Stomach (tissue), 4 donors: ENCODE measurements around the gene UBAC1.

Experiments used
- CTCF ChIP-seq, 7 experiments: fragments of 450-650 bp in 4 of 7; fragments of 200-600 bp in 3 of 7; sonication (generic) in 3 of 7; IDR thresholded peaks; one replicate each; pipeline ENCODE4 v1.5.1; 2016 to 2019; ENCODE audit warnings: antibody characterized with exemption in 7 of 7, control low read depth in 2 of 7, mild to moderate bottlenecking in 1 of 7
- EP300 ChIP-seq: sonication (generic); formaldehyde crosslinking; IDR thresholded peaks from one replicate; pipeline ENCODE4 v1.6.1; 2017; ENCODE audit warnings: antibody characterized with exemption
- POLR2A ChIP-seq, 4 donors: fragments of 450-650 bp; IDR thresholded peaks; one replicate each; pipeline ENCODE4 v1.6.1; 2016; ENCODE audit warnings: antibody characterized with exemption in 4 of 4, control low read depth in 2 of 4, mild to moderate bottlenecking in 1 of 4, moderate library complexity in 1 of 4
- POLR2AphosphoS5 ChIP-seq, 3 donors: sonication (generic); formaldehyde crosslinking; IDR thresholded peaks; one replicate each; pipeline ENCODE4 v1.6.1; 2016; ENCODE audit warnings: antibody characterized with exemption in 3 of 3

GRCh38 chr9:135976944-135977343, 15.8 kb upstream of the UBAC1 start:
- TF ChIP-seq CTCF (IDR thresholded peaks at IDR 0.05) = no peak
- no peak for TF ChIP-seq POLR2A (IDR thresholded peaks at IDR 0.05)
- no peak for TF ChIP-seq EP300
- no peak for TF ChIP-seq POLR2AphosphoS5 (IDR thresholded peaks at IDR 0.05)
